Smooth muscle cell (in vitro differentiated cells): ENCODE data around the gene YWHAB. TPM values are rescaled to one million over a fixed set of nuclear protein-coding genes. Genes with fewer than 3 reads are reported as not detected.

Experiments used
- DNase-seq: peaks from one replicate; lab custom pipeline; 2025; ENCODE audit not compliant: unreplicated experiment; lab: John Stamatoyannopoulos, UW
- H2AFZ ChIP-seq: fragments of 200-600 bp; sonication (generic); 2 replicates; pipeline ENCODE4 v1.6.0; 2016; ENCODE audit warnings: antibody characterized with exemption, low read depth, mild to moderate bottlenecking
- H3F3A ChIP-seq: fragments of 200-600 bp; sonication (generic); 2 replicates; pipeline ENCODE4 v1.6.0; 2017; ENCODE audit warnings: antibody characterized with exemption, low read depth
- H3K27ac ChIP-seq: fragments of 200-600 bp; sonication (generic); 2 replicates; pipeline ENCODE4 v1.5.1; 2016; ENCODE audit warnings: low read depth, mild to moderate bottlenecking
- H3K27me3 ChIP-seq: fragments of 200-600 bp; sonication (generic); 2 replicates; pipeline ENCODE4 v1.6.1; 2016; ENCODE audit warnings: low read depth, mild to moderate bottlenecking
- H3K36me3 ChIP-seq: fragments of 200-600 bp; sonication (generic); 2 replicates; pipeline ENCODE4 v1.5.1; 2016; ENCODE audit warnings: low read depth
- H3K4me1 ChIP-seq: fragments of 200-600 bp; sonication (generic); 2 replicates; pipeline ENCODE4 v1.5.1; 2016; ENCODE audit warnings: low read depth
- H3K4me2 ChIP-seq: fragments of 200-600 bp; sonication (generic); 2 replicates; pipeline ENCODE4 v1.6.0; 2016; ENCODE audit warnings: mild to moderate bottlenecking
- H3K4me3 ChIP-seq: fragments of 200-600 bp; sonication (generic); 2 replicates; pipeline ENCODE4 v1.5.1; 2016; ENCODE audit warnings: mild to moderate bottlenecking
- H3K79me2 ChIP-seq: fragments of 200-600 bp; sonication (generic); 2 replicates; pipeline ENCODE4 v1.6.0; 2016; ENCODE audit warnings: low read depth, mild to moderate bottlenecking
- H3K9ac ChIP-seq: fragments of 200-600 bp; sonication (generic); 2 replicates; pipeline ENCODE4 v1.6.0; 2016; ENCODE audit warnings: low read depth
- H3K9me3 ChIP-seq: fragments of 200-600 bp; sonication (generic); replicated peaks from 2 replicates; pipeline ENCODE4 v1.5.1; 2016; ENCODE audit warnings: low read depth
- H4K20me1 ChIP-seq: fragments of 200-600 bp; sonication (generic); 2 replicates; pipeline ENCODE4 v1.6.0; 2016; ENCODE audit warnings: low read depth
- WGBS: methylation state at CpG from one replicate; pipeline ENCODE4 v1.1.7; 2016; ENCODE audit warnings: low lambda C conversion rate; 5-methylcytosine and 5-hydroxymethylcytosine counted together
- polyA plus RNA-seq: library from polyadenylated mRNA; unstranded; fragments of >200 nt; fragmentation: Nextera tagmentation; extraction: Ambion mirVana; gene quantifications from 2 replicates; pipeline ENCODE4 v1.2.1, GENCODE V29; 2016
- total RNA-seq: library from RNA; depleted of rRNA; stranded (reverse); fragments of >200 nt; gene quantifications from 2 replicates; pipeline ENCODE4 v1.2.3, GENCODE V29; 2014
- TF ChIP-seq, protein P1 (sequence below): fragments of 200-600 bp; sonication (generic); IDR thresholded peaks from 2 replicates; pipeline ENCODE4 v1.5.1; 2017; ENCODE audit warnings: borderline replicate concordance, mild to moderate bottlenecking, antibody characterized with exemption; ENCODE audit not compliant: insufficient read depth, poor library complexity, severe bottlenecking

The YWHAB gene
- total and polyA plus RNA-seq, 2 experiments from 2014 or later, result 99.8 to 226 TPM

DNA sequence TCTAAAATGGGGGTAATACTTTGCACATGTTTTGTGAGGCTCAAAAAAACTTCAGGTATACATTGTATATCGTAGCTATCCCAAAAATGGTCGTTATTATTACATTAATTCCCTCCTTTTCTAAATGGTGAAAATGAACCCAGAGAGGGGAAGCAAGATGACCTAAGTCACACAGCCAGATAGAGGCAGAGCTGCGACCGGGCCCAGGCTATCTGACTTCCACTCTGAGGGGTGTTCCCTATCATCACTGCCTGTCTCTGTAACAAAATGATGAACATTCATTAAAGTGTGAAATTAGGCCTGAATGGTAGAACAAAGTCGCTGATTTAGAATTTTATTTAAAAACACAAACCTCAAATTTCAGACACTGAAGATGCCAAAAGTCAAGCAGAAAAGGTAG lies 46.0 kb upstream of the YWHAB start:
- TF ChIP-seq, protein P1, sequence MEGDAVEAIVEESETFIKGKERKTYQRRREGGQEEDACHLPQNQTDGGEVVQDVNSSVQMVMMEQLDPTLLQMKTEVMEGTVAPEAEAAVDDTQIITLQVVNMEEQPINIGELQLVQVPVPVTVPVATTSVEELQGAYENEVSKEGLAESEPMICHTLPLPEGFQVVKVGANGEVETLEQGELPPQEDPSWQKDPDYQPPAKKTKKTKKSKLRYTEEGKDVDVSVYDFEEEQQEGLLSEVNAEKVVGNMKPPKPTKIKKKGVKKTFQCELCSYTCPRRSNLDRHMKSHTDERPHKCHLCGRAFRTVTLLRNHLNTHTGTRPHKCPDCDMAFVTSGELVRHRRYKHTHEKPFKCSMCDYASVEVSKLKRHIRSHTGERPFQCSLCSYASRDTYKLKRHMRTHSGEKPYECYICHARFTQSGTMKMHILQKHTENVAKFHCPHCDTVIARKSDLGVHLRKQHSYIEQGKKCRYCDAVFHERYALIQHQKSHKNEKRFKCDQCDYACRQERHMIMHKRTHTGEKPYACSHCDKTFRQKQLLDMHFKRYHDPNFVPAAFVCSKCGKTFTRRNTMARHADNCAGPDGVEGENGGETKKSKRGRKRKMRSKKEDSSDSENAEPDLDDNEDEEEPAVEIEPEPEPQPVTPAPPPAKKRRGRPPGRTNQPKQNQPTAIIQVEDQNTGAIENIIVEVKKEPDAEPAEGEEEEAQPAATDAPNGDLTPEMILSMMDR, result no peak
- H3K9ac ChIP-seq, result no peak overlapping the region
- H2AFZ ChIP-seq, result no peak overlapping the region
- H3K27ac ChIP-seq, result no peak overlapping the region
- H3K27me3 ChIP-seq, result peaks cover 11% of the 10 kb centered on the region
- no peaks in the 10 kb centered on the region for H3K36me3 ChIP-seq
- H3K9me3 ChIP-seq, result no peaks in the 10 kb centered on the region
- no peaks in the 10 kb centered on the region for H3K4me1 ChIP-seq
- no peak for DNase-seq
- no peak overlapping the region for H3K4me2 ChIP-seq
- H3K79me2 ChIP-seq, result no peaks in the 10 kb centered on the region
- no peaks in the 10 kb centered on the region for H4K20me1 ChIP-seq
- H3F3A ChIP-seq, result no peaks in the 10 kb centered on the region
- no peak overlapping the region for H3K4me3 ChIP-seq
- 92% methylated on average over 5 of the region's 5 CpGs for WGBS

DNA sequence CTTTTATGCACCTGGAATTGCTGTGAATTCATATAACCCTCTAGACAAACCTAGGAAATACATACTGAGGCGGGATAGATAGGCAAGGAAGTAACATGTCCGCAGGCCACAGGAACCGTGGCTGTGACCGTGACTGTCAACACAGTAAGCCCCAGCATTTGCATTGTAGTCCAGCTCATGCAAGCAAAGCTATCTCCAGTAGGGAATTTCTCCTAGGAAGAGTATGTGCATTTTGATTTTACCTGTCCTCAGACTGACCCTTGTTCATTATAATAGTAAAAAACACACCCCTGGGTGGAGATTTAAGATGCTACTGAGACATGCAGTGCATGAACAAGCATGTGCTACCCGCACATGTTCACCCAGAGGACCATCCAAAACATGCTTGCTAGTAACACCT lies 44.7 kb upstream of the YWHAB start:
- Histone ChIP-seq H3K27ac (no peak overlapping the region), H3K9ac (no peak overlapping the region), H2AFZ (no peak overlapping the region), H3K9me3 (no peaks in the 10 kb centered on the region), H4K20me1 (no peaks in the 10 kb centered on the region), H3F3A (no peaks in the 10 kb centered on the region), H3K79me2 (no peaks in the 10 kb centered on the region), H3K36me3 (no peaks in the 10 kb centered on the region), H3K4me1 (no peaks in the 10 kb centered on the region), H3K27me3 (peaks cover 8% of the 10 kb centered on the region), H3K4me2 (no peak overlapping the region), H3K4me3 (no peak overlapping the region)
- no peak for DNase-seq
- TF ChIP-seq, protein P1, result no peak
- WGBS, result 94% methylated on average over 5 of the region's 5 CpGs

DNA sequence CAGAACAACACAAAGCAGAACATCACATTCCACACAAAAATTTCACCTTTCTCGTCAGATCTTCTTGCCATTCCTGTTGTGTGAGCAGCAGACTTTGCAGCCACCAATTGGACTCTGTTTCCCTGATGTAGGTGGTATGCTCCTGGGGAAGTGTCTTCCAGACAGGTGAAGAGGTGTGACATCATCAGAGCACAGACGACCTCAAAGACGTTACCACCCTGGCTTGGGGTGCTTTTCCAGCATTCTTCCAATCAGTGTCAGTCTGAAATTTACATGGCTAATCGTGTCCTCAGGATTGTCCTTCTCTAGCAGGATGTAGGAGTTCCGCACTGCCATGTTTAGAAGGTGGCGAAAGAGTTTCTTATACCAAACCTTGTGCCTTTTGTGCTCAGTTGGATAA lies 43.5 kb upstream of the YWHAB start:
- 77% methylated on average over 6 of the region's 6 CpGs for WGBS
- H3K4me2 ChIP-seq, result no peak overlapping the region
- DNase-seq, result no peak

DNA sequence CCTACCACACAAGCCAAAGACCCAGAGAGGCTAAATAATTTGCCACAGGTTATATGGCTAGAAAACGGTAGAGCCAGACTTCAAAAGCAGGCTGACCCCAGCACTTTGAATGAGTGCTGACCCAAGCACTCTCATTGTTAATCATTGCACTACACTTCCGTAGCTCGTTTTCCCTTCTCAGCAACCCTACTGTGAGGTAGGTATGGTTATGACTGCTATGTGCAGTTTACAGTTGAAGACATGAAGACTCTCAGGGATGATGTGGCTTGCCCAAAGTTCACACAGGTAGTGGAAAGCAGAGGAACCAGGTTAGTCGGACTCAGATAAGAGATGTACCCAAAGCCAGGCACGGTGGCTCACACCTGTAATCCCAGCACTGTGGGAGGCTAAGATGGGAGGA lies 41.6 kb upstream of the YWHAB start:
- Histone ChIP-seq H3K27ac (no peak overlapping the region), H3K4me1 (no peaks in the 10 kb centered on the region), H4K20me1 (no peaks in the 10 kb centered on the region), H3K36me3 (no peaks in the 10 kb centered on the region), H2AFZ (no peak overlapping the region), H3K9ac (no peak overlapping the region), H3K9me3 (no peaks in the 10 kb centered on the region), H3K27me3 (no peaks in the 10 kb centered on the region), H3K4me2 (no peak overlapping the region), H3K79me2 (no peaks in the 10 kb centered on the region), H3F3A (no peaks in the 10 kb centered on the region), H3K4me3 (no peak overlapping the region)
- WGBS, result 85% methylated on average over 5 of the region's 5 CpGs
- TF ChIP-seq, protein P1, result no peak
- no peak for DNase-seq

More for the DNA sequence above, 43.5 kb upstream of the YWHAB start:
- Histone ChIP-seq H4K20me1 (no peaks in the 10 kb centered on the region), H3K36me3 (no peaks in the 10 kb centered on the region), H3K9me3 (no peaks in the 10 kb centered on the region), H3K27me3 (peaks cover 6% of the 10 kb centered on the region), H3K4me3 (no peak overlapping the region), H2AFZ (no peak overlapping the region), H3K79me2 (no peaks in the 10 kb centered on the region), H3K4me1 (no peaks in the 10 kb centered on the region), H3K27ac (no peak overlapping the region), H3K9ac (no peak overlapping the region), H3F3A (no peaks in the 10 kb centered on the region)
- TF ChIP-seq, protein P1, result no peak
